Activated B cell treated with CpG ODN at 0.5 μM for 24 hours (primary cell): ENCODE results near the gene RGS8. TPM values are rescaled to one million over a fixed set of nuclear protein-coding genes. Genes with fewer than 3 reads are reported as not detected.

ENCODE experiments used
- ATAC-seq: fragments of 200-7000 bp; cut with Tn5 transposase; one replicate; pipeline ENCODE4 v1.10.0; 2021; ENCODE audit warnings: low read depth, mild to moderate bottlenecking, moderate library complexity
- CTCF ChIA-PET: fragments of 350-600 bp; sonication (Branson Sonifier 250); formaldehyde crosslinking; loops from one replicate; lab custom pipeline; 2021; ENCODE audit warnings: antibody characterized with exemption; lab: Charles Lee
- POLR2A ChIA-PET: fragments of 350-600 bp; sonication (Branson Sonifier 250); formaldehyde crosslinking; loops from one replicate; lab custom pipeline; 2021; ENCODE audit warnings: antibody characterized with exemption; lab: Charles Lee
- DNase-seq: peaks from one replicate; pipeline ENCODE4 v3.0.0; 2022
- H3K27ac Mint-ChIP-seq: one replicate; pipeline ENCODE4 v1.8.0; 2020; ENCODE audit warnings: mixed read lengths
- H3K27me3 Mint-ChIP-seq: one replicate; pipeline ENCODE4 v1.8.0; 2021; ENCODE audit warnings: mixed read lengths
- H3K36me3 Mint-ChIP-seq: one replicate; pipeline ENCODE4 v1.8.0; 2021; ENCODE audit warnings: low read depth, mixed read lengths
- H3K4me1 Mint-ChIP-seq: one replicate; pipeline ENCODE4 v1.8.0; 2021; ENCODE audit warnings: mixed read lengths
- H3K4me3 Mint-ChIP-seq: one replicate; pipeline ENCODE4 v1.8.0; 2020; ENCODE audit warnings: mild to moderate bottlenecking, mixed read lengths
- H3K9me3 Mint-ChIP-seq: one replicate; pipeline ENCODE4 v1.8.0; 2020; ENCODE audit warnings: mixed read lengths
- intact Hi-C: fragments of 100-400 bp; cut with micrococcal nuclease; formaldehyde crosslinking; loops from one replicate; pipeline ENCODE4 v1.15.1; 2024
- total RNA-seq: library from RNA; stranded (reverse); gene quantifications from 2 replicates; pipeline ENCODE4 v1.2.3, GENCODE V29; 2022
- TF ChIP-seq, protein P1 (sequence below): fragments of 200-600 bp; IDR thresholded peaks from one replicate; pipeline ENCODE4 v1.8.0; 2022; ENCODE audit warnings: antibody characterized with exemption, mild to moderate bottlenecking

Gene RGS8
- total RNA-seq, 1 donor from 2014 or later, result not detected

DNA sequence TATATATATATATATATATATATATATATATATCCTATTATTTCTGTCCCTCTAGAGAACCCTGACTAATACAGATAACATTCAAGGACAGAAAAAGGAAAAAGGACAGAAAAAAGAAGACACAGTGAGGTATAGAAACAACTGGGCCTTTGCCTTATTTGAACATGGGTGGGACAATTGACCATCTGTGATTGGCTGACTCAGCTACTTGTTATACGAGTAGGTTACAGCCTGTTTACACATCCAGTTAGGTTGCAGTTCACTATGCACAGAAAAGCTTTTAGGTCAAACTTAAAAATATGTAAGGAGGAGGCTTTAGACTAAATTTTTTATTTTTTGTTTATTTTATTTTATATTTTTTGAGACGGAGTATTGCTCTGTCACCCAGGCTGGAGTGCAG is 39.8 kb upstream of the RGS8 start:
- no peaks in the 10 kb centered on the region for H3K36me3 Mint-ChIP-seq
- H3K27me3 Mint-ChIP-seq, result peaks cover 2% of the 10 kb centered on the region
- intact Hi-C loops, result no loop called here
- no peak overlapping the region for H3K4me3 Mint-ChIP-seq
- POLR2A ChIA-PET, result no interaction called here
- H3K4me1 Mint-ChIP-seq, result no peaks in the 10 kb centered on the region
- CTCF ChIA-PET, result no interaction called here
- H3K27ac Mint-ChIP-seq, result no peak overlapping the region
- no peaks in the 10 kb centered on the region for H3K9me3 Mint-ChIP-seq
- ATAC-seq, result no peak
- TF ChIP-seq, protein P1, sequence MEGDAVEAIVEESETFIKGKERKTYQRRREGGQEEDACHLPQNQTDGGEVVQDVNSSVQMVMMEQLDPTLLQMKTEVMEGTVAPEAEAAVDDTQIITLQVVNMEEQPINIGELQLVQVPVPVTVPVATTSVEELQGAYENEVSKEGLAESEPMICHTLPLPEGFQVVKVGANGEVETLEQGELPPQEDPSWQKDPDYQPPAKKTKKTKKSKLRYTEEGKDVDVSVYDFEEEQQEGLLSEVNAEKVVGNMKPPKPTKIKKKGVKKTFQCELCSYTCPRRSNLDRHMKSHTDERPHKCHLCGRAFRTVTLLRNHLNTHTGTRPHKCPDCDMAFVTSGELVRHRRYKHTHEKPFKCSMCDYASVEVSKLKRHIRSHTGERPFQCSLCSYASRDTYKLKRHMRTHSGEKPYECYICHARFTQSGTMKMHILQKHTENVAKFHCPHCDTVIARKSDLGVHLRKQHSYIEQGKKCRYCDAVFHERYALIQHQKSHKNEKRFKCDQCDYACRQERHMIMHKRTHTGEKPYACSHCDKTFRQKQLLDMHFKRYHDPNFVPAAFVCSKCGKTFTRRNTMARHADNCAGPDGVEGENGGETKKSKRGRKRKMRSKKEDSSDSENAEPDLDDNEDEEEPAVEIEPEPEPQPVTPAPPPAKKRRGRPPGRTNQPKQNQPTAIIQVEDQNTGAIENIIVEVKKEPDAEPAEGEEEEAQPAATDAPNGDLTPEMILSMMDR, result no peak
- DNase-seq, result no peak

DNA sequence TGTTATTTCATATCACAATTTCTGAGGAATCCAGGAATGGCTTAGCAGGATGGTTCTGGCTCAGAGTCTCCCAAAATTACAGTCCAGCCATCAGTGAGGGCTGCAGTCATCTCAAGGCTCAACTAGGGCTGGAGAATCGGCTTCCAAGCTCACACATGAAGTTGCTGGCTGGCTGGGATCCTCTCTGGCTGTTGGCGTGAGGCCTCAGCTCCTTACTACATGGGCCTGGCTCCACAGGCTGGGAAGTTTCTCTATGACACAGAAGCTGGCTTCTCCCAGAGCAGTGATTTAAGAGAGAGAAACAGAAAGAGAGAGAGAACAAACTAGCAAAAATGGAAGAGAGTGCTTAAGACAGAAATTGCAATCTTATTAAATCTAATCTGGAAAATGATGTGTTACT is 38.8 kb upstream of the RGS8 start:
- no peak overlapping the region for H3K4me3 Mint-ChIP-seq
- ChIA-PET CTCF (interaction anchor here (0.6 kb wide), 1 partner anchor 130 kb away, joined by 3 read pairs; no protein-coding TSS in a partner anchor), POLR2A (no interaction called here)
- intact Hi-C loops, result no loop called here
- H3K36me3 Mint-ChIP-seq, result no peaks in the 10 kb centered on the region
- H3K9me3 Mint-ChIP-seq, result no peaks in the 10 kb centered on the region
- ATAC-seq (no peak), DNase-seq (no peak)
- H3K27me3 Mint-ChIP-seq, result no peaks in the 10 kb centered on the region
- TF ChIP-seq, protein P1, result no peak
- H3K27ac Mint-ChIP-seq, result no peak overlapping the region
- peaks cover 2% of the 10 kb centered on the region for H3K4me1 Mint-ChIP-seq

DNA sequence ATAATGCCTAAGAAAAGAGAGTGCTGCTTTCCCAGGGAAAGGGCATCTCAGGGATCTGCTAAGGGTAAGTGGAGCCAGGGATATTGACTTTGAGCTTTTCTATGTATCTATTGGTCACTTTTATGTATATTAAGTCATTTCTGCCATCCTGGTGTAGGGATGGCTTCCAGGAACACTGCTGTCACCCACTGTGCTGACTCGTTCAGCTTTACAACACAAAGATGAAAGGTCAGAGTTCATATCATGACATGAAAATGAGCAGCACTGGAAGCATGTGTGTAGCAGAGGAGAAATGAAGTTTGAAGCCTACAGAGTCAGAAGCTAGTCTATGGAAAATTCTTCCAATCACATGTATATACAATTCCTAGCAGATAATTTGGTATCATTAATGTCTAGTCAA is 37.1 kb upstream of the RGS8 start:
- no peaks in the 10 kb centered on the region for H3K9me3 Mint-ChIP-seq
- H3K4me1 Mint-ChIP-seq, result peaks cover 17% of the 10 kb centered on the region
- ChIA-PET POLR2A (no interaction called here), CTCF (no interaction called here)
- no peak overlapping the region for H3K27ac Mint-ChIP-seq
- H3K27me3 Mint-ChIP-seq, result no peaks in the 10 kb centered on the region
- DNase-seq (no peak), ATAC-seq (no peak)
- intact Hi-C loops, result no loop called here
- TF ChIP-seq, protein P1, result no peak
- H3K4me3 Mint-ChIP-seq, result no peak overlapping the region
- no peaks in the 10 kb centered on the region for H3K36me3 Mint-ChIP-seq

DNA sequence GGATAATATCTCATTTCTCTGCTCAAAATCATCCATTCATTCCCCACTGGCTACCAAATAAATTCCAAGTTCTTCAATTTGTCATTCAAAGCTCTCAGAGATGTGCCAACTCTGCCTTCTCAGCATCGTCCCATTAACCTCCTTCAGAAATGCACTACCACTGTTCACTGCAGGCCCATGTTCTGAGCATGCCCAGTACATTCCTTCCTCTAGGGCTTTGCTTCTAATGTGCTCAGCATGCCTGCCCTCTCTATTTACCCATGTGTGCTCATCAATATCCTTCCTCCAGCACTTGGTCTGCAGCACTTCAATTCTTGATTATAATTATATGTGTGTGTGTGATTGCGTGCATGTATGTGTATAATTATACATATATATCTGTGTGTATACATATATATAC is 36.1 kb upstream of the RGS8 start:
- intact Hi-C loops, result no loop called here
- POLR2A ChIA-PET, result no interaction called here
- Mint-ChIP-seq H3K27me3 (no peaks in the 10 kb centered on the region), H3K27ac (no peak overlapping the region), H3K4me3 (no peak overlapping the region), H3K36me3 (no peaks in the 10 kb centered on the region), H3K9me3 (no peaks in the 10 kb centered on the region), H3K4me1 (peaks cover 19% of the 10 kb centered on the region)
- CTCF ChIA-PET, result no interaction called here
- TF ChIP-seq, protein P1, result no peak
- no peak for ATAC-seq
- no peak for DNase-seq

DNA sequence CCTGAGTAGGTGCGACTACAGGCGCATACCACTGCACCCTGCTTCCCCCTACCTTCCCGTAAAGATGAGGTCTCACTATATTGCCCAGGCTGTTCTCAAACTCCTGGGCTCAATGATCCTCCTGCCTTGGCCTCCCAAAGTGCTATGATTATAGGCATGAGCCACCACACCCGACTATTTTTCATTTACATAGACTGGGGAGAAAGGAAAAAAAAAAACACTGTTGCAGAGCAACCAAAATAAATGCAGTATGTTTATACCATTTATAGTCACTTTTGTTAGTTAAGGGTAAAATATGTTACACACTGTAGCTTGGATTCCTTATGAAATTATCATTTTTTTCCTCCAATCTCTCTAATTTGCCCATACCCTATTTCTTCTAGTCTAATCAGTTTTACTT is 35.2 kb upstream of the RGS8 start:
- DNase-seq, result no peak
- ATAC-seq, result no peak
- no peak overlapping the region for H3K4me3 Mint-ChIP-seq
- TF ChIP-seq, protein P1, result no peak
- CTCF ChIA-PET, result interaction anchor here (0.6 kb wide), 1 partner anchor 99 kb away, joined by 3 read pairs; no protein-coding TSS in a partner anchor
- intact Hi-C loops, result no loop called here
- no peak overlapping the region for H3K27ac Mint-ChIP-seq
- POLR2A ChIA-PET, result no interaction called here
- H3K36me3 Mint-ChIP-seq, result no peaks in the 10 kb centered on the region
- no peaks in the 10 kb centered on the region for H3K9me3 Mint-ChIP-seq
- peaks cover 19% of the 10 kb centered on the region for H3K4me1 Mint-ChIP-seq
- H3K27me3 Mint-ChIP-seq, result no peaks in the 10 kb centered on the region
